ENCODE results near the gene HEATR3. TPM values are rescaled to one million over a fixed set of nuclear protein-coding genes. Genes with fewer than 3 reads are reported as not detected.

Gene HEATR3
- total and polyA plus RNA-seq, 2 of the 8 experiments (the other 6 are each of a cell fraction or from before 2014, with no cell fraction given) = 13.0 to 29.2 TPM

DNA sequence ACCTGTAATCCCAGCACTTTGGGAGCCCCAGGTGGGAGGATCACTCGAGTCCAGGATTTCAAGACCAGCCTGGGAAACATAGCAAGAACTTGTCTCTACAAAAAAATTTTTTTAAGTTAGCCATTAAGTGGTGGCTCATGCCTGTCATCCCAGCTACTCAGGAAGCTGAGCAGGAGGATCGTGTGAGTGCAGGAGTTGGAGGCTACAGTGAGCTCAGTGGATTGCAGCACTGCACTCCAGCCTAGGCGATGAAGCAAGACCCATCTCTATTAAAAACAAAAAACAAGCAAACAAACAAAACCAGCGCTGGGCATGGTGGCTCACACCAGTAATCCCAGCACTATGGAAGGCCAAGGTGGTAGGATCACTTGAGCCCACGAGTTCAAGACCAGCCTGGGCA, 38.0 kb downstream of the HEATR3 start:
- no peak for FAIRE-seq
- 93% methylated on average over 5 of the region's 5 CpGs; no CpG with 5 or more reads in 1 of the 2 experiments for WGBS, 2 experiments (ENCODE audit: extremely low coverage in 1 of 2, insufficient coverage in 1 of 2, insufficient read length in 1 of 2, insufficient replicate concordance in 2 of 2, low coverage in 1 of 2, low lambda C conversion rate in 2 of 2, missing lambda C conversion rate in 1 of 2)
- CTCF ChIA-PET (ENCODE audit: partially characterized antibody) = no interaction called here
- TF ChIP-seq CBX5 (IDR thresholded peaks at IDR 0.05; ENCODE audit: low read depth, low read length) = no peak
- no peak for TF ChIP-seq BRCA1 (IDR thresholded peaks at IDR 0.05; ENCODE audit: low read depth, low read length)
- TF ChIP-seq NANOG (IDR thresholded peaks at IDR 0.05; ENCODE audit: insufficient read depth, low read depth, low read length, poor library complexity, severe bottlenecking) = no peak
- TF ChIP-seq POU5F1 (IDR thresholded peaks at IDR 0.05; ENCODE audit: low read depth, low read length) = no peak
- TF ChIP-seq HDAC2 (IDR thresholded peaks at IDR 0.05; ENCODE audit: borderline replicate concordance in 1 of 2, low read depth in 2 of 2, low read length in 2 of 2) = no peak
- no peak for TF ChIP-seq SRF (IDR thresholded peaks at IDR 0.05; ENCODE audit: low read depth, low read length)
- TF ChIP-seq, protein P1, sequence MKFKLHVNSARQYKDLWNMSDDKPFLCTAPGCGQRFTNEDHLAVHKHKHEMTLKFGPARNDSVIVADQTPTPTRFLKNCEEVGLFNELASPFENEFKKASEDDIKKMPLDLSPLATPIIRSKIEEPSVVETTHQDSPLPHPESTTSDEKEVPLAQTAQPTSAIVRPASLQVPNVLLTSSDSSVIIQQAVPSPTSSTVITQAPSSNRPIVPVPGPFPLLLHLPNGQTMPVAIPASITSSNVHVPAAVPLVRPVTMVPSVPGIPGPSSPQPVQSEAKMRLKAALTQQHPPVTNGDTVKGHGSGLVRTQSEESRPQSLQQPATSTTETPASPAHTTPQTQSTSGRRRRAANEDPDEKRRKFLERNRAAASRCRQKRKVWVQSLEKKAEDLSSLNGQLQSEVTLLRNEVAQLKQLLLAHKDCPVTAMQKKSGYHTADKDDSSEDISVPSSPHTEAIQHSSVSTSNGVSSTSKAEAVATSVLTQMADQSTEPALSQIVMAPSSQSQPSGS (IDR thresholded peaks at IDR 0.05; ENCODE audit: low read length) = no peak
- no peak for TF ChIP-seq RBBP5 (IDR thresholded peaks at IDR 0.05; ENCODE audit: borderline replicate concordance, low read depth, low read length)
- TF ChIP-seq KDM4A (IDR thresholded peaks at IDR 0.05; ENCODE audit: low read depth, low read length, severe bottlenecking) = no peak
- no peak for TF ChIP-seq CREB1 (IDR thresholded peaks at IDR 0.05)
- TF ChIP-seq SP2 (IDR thresholded peaks at IDR 0.05; ENCODE audit: low read length) = no peak
- no peak for TF ChIP-seq ZNF274 (IDR thresholded peaks at IDR 0.05; ENCODE audit: borderline replicate concordance, extremely low read depth, low read length)
- no peak for TF ChIP-seq KDM5A (IDR thresholded peaks at IDR 0.05; ENCODE audit: low read length)

More for the DNA sequence above, 38.0 kb downstream of the HEATR3 start:
- H3K56ac ChIP-seq (replicated peaks; ENCODE audit: insufficient read length, low read depth, low read length) = no peak overlapping the region
- H3K14ac ChIP-seq (ENCODE audit: insufficient read length) = no peak overlapping the region
- DNase-seq (ENCODE audit: low read depth in 1 of 2, low spot score in 2 of 2) = no peak
- peaks cover 2 to 42% (median 26%) of the 10 kb centered on the region in 4 experiments for H3K36me3 ChIP-seq (ENCODE audit: control insufficient read depth in 2 of 4, insufficient read depth in 4 of 4, low read length in 3 of 4)
- no peak overlapping the region for H3K18ac ChIP-seq (ENCODE audit: extremely low read depth, low read length)
- H2AFZ ChIP-seq (ENCODE audit: low read length) = no peak overlapping the region
- H4K91ac ChIP-seq (replicated peaks; ENCODE audit: insufficient read length, low read length) = no peak overlapping the region
- no peak overlapping the region for H2AK5ac ChIP-seq (ENCODE audit: low read depth, low read length)
- H4K20me1 ChIP-seq (replicated peaks in 1 of 2; ENCODE audit: control insufficient read depth in 1 of 2, insufficient read depth in 2 of 2, low read length in 2 of 2) = no peaks in the 10 kb centered on the region
- no peaks in the 10 kb centered on the region for H3K23me2 ChIP-seq (ENCODE audit: low read depth, low read length)
- no peaks in the 10 kb centered on the region for H3K79me2 ChIP-seq (ENCODE audit: control insufficient read depth in 1 of 2, insufficient read depth in 2 of 2, low read length in 2 of 2)
- no peaks in the 10 kb centered on the region for H3K27me3 ChIP-seq (replicated peaks in 1 of 4; ENCODE audit: control insufficient read depth in 3 of 4, extremely low read depth in 1 of 4, insufficient read depth in 3 of 4, low read length in 3 of 4)
- no peak overlapping the region for H3K4ac ChIP-seq (replicated peaks; ENCODE audit: insufficient read length, low read depth, low read length)
- no peak overlapping the region for H2BK120ac ChIP-seq (replicated peaks; ENCODE audit: low read depth, low read length)
- no peak overlapping the region for H2BK20ac ChIP-seq (ENCODE audit: low read length)
- POLR2A ChIA-PET (ENCODE audit: partially characterized antibody) = no interaction called here
- no peak overlapping the region for H3K4me2 ChIP-seq (ENCODE audit: insufficient read depth in 1 of 2, low read depth in 2 of 2, low read length in 2 of 2)
- H3K4me3 ChIP-seq (ENCODE audit: extremely low read depth in 1 of 4, insufficient read depth in 2 of 4, low read depth in 3 of 4, low read length in 4 of 4) = no peak overlapping the region
- H3K9me3 ChIP-seq (ENCODE audit: insufficient read depth in 2 of 2, low read depth in 1 of 2, low read length in 1 of 2) = no peaks in the 10 kb centered on the region
- no peaks in the 10 kb centered on the region for H3K79me1 ChIP-seq (ENCODE audit: low read depth, low read length)
- no peak overlapping the region for H3K23ac ChIP-seq (ENCODE audit: insufficient read length)
- no peak overlapping the region for H4K5ac ChIP-seq (ENCODE audit: insufficient read length, low read depth, low read length)
- H2BK15ac ChIP-seq (ENCODE audit: low read length) = no peak overlapping the region
- no peak overlapping the region for H3K9ac ChIP-seq (replicated peaks in 1 of 4; ENCODE audit: extremely low read depth in 1 of 4, low read depth in 3 of 4, low read length in 3 of 4)
- no peak overlapping the region for H4K8ac ChIP-seq (ENCODE audit: extremely low read depth, insufficient read depth, low read length)
- H3K4me1 ChIP-seq (replicated peaks in 1 of 4; ENCODE audit: control insufficient read depth in 3 of 4, insufficient read depth in 4 of 4, low read length in 3 of 4) = no peaks in the 10 kb centered on the region
- no peak overlapping the region for H2BK5ac ChIP-seq (ENCODE audit: low read depth, low read length)
- no peak overlapping the region for H3K27ac ChIP-seq (ENCODE audit: low read depth, low read length)
- no peak overlapping the region for H2BK12ac ChIP-seq (ENCODE audit: low read depth, low read length)
